NCI-H1436 treated with DMSO at 0.1 percent for 48 hours (cell line): Measurements from ENCODE around the gene C17orf50.
"Not testable (repeated sequence)": the region's sequence is repeated elsewhere in the genome, so short reads cannot be mapped to it uniquely, and the experiment has no call there.

Source experiments
- DNase-seq: peaks from one replicate; lab custom pipeline; 2025; lab: John Stamatoyannopoulos, UW

Gene C17orf50

DNA sequence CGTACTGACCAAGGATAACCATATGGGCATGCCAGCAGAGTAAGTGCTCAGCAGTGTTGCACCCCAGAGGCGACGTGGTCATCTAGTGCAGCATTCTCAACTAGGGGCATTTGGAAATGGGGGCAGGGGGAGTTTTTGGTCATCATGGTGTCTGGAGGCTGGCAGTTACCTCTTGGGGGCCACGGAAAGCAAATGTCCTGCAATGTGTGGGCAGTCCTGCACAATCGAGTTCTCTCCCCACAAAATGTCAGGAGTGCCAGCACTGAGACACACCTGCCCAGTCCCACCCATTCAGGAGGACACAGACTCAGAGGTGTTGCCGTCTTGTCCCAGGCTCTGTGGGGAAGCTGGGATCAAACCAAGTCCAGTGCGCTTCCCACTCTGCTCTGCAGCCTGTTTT is 26.3 kb upstream of the C17orf50 start:
- DNase-seq, result no peak

DNA sequence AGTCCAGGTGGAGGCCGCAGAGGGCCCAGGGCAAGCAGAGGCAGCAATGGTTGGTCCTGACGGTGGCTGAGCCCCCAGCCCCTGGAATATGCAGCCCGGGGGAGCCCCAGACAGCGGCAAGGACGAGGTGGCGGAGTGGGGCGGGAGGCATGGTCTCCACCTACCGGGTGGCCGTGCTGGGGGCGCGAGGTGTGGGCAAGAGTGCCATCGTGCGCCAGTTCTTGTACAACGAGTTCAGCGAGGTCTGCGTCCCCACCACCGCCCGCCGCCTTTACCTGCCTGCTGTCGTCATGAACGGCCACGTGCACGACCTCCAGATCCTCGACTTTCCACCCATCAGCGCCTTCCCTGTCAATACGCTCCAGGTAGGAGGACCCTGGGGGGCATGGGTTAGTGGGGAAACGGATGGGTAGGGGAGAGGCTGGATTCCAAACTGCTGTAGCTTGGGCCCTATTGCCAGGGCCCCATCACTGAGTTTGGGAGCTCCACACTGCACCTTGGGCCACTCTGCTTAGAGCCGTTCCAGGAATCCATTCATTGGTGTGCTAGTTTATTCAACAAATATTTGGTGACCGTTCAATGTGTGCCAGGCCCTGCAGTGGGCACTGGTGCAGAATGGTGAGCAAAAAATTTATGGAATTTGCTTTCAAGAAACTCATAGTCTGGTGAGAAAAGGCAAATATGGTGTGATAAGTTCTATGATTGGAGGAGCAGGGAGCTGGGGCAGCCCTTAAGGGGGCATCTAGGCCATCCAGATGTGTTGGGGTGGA is 25.5 kb upstream of the C17orf50 start:
- no peak for DNase-seq

GRCh38 chr17:35736236-35736635 is 24.5 kb upstream of the C17orf50 start:
- DNase-seq, result no peak

GRCh38 chr17:35738519-35739133 is 22.1 kb upstream of the C17orf50 start:
- no peak for DNase-seq

DNA sequence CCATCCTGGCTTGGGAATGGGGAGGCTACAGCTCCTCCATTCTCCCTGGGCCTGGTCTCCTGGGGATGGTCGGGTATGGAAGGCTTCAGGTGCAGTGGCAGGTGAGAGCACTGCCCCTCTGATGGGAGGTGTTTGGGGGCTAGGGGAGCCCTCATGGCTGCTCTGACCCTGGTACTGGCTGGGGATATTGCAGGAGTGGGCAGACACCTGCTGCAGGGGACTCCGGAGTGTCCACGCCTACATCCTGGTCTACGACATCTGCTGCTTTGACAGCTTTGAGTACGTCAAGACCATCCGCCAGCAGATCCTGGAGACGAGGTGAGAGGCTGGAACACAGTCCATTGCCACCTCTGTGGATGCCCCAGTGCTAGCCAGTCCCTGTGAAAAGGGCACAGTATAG is 20.5 kb upstream of the C17orf50 start:
- no peak for DNase-seq

GRCh38 chr17:35740997-35741931 is 19.4 kb upstream of the C17orf50 start:
- no peak for DNase-seq

- DNase-seq, result no peak
These were observed 18.2 kb upstream of the C17orf50 start for GRCh38 chr17:35742496-35742895.

GRCh38 chr17:35742896-35743477 is 17.7 kb upstream of the C17orf50 start:
- DNase-seq, result no peak

DNA sequence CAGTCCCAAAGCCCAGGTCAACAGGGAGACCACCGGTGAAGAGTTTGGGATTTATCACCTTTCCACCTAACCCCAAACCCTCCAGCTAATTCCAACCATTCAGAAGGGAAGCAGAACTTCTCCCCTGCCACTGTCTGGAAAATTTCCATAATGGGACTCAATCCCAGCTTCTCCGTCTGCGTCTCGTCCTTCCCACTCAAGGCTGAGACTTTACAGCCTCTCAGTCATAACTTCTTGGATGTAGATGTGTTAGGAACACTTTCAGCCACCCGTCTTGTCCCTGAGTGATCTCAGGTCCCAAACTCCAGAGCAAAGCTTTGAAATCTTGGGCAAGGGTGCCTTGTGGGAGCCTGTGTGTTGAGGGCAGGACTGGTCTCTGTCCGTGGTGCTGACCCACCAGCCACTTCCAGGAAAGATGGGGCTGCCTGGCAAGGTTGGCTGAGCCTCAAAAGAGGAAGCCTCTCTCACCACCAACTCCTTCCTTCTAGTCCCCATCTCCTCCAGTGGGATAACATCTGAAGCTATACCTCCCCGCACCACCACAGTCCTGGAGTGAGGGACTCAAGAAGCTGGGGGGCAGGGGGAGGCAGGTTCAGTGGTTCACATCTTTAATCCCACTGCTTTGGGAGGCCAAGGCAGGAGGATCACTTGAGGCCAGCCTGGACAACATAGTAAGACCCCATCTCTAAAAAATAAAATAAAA is 16.9 kb upstream of the C17orf50 start:
- DNase-seq, result no peak

DNA sequence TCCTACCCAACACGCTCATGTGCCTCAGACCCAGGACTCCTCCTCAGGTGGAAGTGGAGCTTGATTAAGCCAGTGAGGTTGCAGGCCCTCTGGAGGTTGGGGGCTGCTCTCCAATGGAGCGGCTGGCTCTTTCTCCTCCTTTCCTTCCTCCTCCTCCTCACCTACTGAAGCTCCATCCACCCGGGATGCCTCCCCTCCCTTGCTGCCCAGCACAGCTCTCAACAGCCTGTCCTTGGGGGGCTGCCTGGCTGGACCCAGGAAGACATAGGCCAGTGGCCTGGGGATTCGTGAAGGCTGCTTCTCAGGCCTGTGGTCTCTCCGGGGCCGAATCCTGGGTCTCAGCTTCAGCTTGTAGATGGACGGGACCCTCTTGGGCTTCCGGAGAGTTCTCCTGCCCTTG is 15.9 kb upstream of the C17orf50 start:
- no peak for DNase-seq

DNA sequence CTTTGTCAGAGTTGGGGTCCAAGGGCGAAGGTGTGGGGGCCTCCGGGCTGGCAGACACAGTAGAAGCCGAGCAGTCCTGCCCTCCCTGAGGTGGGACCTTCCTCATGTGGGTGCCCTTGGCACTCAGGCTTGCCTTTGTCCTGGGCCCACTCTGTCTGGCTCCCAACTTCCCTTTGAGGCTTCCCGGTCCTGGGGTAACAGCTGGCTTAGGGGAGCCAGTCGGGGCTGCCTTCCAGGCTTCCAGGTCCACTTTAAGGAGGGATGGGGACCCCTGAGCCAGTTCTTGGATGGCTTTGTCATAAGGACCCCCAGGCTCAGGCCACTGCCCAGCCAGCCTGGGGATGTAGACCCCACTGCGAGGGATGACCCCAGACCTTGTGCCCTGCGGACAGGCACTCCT is 15.4 kb upstream of the C17orf50 start:
- DNase-seq, result no peak

DNA sequence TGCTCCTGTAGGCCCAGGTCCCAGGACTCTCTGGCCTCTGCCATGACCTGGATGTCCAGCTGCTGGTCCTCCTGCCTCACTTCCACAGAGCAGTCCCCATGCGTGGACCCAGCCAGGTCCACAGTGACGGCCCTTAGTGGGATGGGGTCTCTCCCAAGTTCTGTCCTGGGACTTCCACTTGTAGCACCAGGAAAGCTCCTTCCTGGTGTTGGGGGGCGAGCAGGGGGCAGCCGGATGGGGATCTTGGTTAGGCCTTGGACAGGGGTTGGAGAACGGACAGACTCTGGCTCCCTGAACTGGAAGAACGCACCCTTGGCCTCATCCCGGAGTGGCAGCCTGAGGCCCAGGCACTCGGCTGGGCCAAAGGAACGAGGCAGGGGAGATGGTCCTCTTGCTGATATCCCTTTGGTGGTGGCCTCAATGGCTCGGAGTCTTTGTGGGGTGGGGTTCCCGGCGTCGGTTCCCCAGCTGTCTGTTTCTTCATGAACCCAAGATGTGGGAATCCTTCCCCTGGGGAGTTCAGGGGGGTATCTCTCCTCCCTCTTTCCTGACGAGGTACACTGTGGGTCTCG is 14.9 kb upstream of the C17orf50 start:
- no peak for DNase-seq

DNA sequence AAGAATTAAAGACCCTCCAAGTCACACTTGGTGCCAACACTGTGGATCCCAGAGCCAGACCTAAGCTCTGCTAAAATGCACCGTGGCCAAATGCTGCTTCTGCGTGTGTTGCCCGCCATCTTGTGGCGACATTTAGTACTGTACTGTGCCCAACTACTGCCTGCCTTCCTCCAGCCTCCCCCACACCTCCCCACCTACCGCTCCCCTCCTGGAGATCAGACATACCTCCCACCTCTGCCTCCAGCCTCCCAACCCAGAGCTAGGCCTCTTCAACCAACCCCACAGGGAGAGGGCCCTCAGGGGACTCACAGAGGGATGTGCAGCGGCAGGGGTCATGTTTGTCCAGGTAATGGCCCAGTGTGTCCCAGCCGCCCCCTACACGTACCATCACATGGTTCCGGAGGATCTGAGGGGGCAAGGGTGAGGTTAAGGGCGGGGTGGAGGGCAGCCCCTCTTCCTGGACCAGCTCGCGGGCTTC is 13.1 kb upstream of the C17orf50 start:
- peak; percentile 23 for DNase-seq

DNA sequence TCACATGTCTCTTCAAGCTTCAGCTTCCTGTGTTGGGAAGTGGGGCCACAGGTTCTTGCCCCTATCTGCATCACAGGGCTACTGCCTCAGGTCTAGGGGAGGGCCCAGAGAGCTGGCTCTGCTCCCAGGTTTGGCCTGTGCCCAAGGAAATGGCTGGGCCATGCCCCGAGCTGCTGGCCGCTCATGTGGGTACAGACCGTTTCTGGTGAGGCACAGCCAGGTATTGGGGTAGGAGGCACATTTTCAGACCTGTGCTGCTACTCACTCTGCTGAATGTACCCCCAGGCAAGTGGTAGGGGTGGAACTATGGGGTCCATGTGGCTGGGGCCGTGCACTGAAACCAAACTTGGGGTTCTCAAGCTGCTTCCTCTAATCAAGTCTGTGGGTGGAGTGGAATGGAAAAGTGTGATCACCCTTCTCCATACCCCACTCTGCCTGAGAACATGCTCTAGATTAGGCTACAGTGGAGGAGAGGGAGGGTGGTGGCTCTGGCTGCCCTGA is 12.3 kb upstream of the C17orf50 start:
- no peak for DNase-seq

DNA sequence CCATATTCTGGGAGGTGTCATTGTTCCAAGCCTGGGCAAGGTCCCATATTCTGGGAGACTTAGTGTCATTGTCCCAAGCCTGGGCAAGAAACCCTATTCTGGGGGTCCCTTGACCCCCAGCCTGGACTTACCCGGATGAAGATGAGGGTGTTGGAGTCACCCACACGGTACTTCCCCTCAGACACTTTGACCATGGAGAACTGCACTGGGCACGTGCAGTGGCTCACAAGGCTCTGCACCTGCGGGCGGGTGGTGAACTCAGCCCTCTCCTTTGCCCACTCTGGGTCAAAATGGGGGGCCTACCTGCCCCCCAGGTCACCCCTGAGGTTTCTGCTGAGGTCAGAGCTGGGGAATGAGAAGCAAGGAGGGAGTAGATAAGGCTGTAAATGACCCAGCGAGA is 11.7 kb upstream of the C17orf50 start:
- no peak for DNase-seq

DNA sequence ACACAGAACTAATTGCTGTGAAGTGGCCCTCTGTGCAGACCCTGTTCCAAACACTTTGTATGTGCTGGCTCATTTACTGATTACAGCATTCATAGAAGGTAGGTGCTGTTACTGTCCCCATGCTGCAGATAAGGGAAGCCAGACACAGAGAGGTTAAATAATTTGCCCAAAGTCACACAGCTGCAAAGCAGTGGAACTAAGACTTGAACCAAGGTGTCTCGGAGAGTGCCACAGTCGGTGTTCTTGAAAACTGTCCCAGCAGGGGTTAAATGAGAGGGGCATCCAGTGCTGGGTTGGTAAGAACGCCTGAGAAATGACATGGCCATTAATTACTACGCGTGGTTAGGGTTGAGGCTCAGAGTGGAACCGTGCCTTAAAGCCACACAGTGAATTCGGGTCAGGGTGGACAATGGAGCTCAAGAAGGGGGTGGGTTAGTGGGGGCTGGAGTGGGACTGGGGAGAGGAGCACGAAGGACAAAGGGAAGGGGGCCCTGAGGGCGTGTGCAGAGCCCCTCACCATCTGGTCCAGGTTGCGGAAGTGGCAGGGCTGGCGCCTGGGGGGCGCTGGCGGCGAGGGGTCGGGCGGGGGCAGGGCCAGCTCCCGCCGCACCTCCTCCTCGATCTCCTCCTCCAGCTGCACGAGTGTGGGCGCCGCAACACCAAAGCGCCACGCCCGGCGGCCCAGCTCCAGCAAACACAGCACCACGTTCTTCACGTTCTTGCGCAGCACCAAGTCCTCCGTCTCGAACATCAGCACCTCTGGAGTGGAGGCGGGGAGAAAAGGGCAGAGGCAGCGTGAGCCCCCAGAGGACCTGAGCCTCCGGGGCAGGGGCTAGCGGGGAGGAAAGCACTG is 10.9 kb upstream of the C17orf50 start:
- DNase-seq, result no peak

GRCh38 chr17:35750526-35751395 is 9.9 kb upstream of the C17orf50 start:
- no peak for DNase-seq

DNA sequence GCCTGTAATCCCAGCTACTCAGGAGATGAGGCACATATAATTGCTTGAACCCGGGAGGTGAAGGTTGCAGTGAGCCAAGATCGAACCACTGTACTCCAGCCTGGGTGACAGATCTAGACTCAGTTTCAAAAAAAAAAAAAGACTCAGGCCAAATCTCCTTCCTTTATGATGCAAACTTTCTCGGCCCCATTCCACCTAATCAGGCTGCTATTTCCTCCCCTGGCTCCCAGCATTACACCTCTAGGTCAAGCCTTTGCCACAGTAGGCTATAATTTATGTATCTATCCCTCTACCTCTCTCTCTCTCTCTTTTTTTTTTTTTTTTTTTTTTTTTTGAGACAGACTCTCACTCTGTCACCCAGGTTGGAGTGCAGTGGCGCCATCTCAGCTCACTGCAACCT is 9.1 kb upstream of the C17orf50 start:
- DNase-seq, result not testable (repeated sequence)

GRCh38 chr17:35752471-35752870 is 8.2 kb upstream of the C17orf50 start:
- DNase-seq, result no peak
